SH-SY5Y (cell line): ENCODE data around the gene NBAS.

ENCODE experiments used
- GATA2 ChIP-seq: IDR thresholded peaks from 2 replicates; pipeline ENCODE4 v1.6.1; 2011; ENCODE audit warnings: mild to moderate bottlenecking, low read depth, low read length
- GATA3 ChIP-seq: IDR thresholded peaks from 2 replicates; pipeline ENCODE4 v1.6.1; 2011; ENCODE audit warnings: low read depth, mild to moderate bottlenecking, low read length, moderate library complexity

GRCh38 chr2:15391751-15392150, 169.4 kb downstream of the NBAS start:
- TF ChIP-seq GATA3 (no peak), GATA2 (no peak)
